SK-N-SH treated with all-trans-retinoic acid at 6 μM for 48 hours (cell line): ENCODE data around the gene CABP4.
"Not testable (repeated sequence)": the region's sequence is repeated elsewhere in the genome, so short reads cannot be mapped to it uniquely, and the experiment has no call there.

Experiments used
- ARNTL ChIP-seq: fragments of 450-650 bp; formaldehyde crosslinking; IDR thresholded peaks from 2 replicates; pipeline ENCODE4 v1.5.0; 2020; ENCODE audit warnings: low read depth, mild to moderate bottlenecking, moderate library complexity, borderline replicate concordance
- CSDC2 ChIP-seq: fragments of 250-450 bp; sonication (Bioruptor Pico); IDR thresholded peaks from 2 replicates; pipeline ENCODE4 v1.5.0; 2020; ENCODE audit warnings: mild to moderate bottlenecking, moderate library complexity
- ISL1 ChIP-seq: fragments of 250-450 bp; sonication (Bioruptor Pico); IDR thresholded peaks from 2 replicates; pipeline ENCODE4 v2.1.2; 2022; ENCODE audit warnings: mild to moderate bottlenecking, moderate library complexity
- OSR1 ChIP-seq: fragments of 250-450 bp; sonication (Bioruptor Pico); IDR thresholded peaks from 2 replicates; pipeline ENCODE4 v1.8.0; 2022; ENCODE audit warnings: moderate library complexity, mild to moderate bottlenecking, inconsistent platforms
- POU6F1 ChIP-seq: fragments of 250-450 bp; sonication (Bioruptor Pico); IDR thresholded peaks from 2 replicates; pipeline ENCODE4 v1.8.0; 2021; ENCODE audit warnings: low read depth, mild to moderate bottlenecking, moderate library complexity, borderline replicate concordance
- PPARA ChIP-seq: fragments of 250-450 bp; sonication (Bioruptor Pico); IDR thresholded peaks from 2 replicates; pipeline ENCODE4 v1.5.0; 2020; ENCODE audit warnings: mild to moderate bottlenecking, borderline replicate concordance
- RARB ChIP-seq: fragments of 250-450 bp; sonication (Bioruptor Pico); IDR thresholded peaks from 2 replicates; pipeline ENCODE4 v1.8.0; 2021; ENCODE audit warnings: mild to moderate bottlenecking, moderate library complexity
- TCF4 ChIP-seq: fragments of 250-450 bp; sonication (Bioruptor Pico); IDR thresholded peaks from 2 replicates; pipeline ENCODE4 v1.8.0; 2021; ENCODE audit warnings: mild to moderate bottlenecking, moderate library complexity, borderline replicate concordance
- TOX ChIP-seq: fragments of 250-450 bp; sonication (Bioruptor Pico); IDR thresholded peaks from 2 replicates; pipeline ENCODE4 v1.8.0; 2021; ENCODE audit warnings: mild to moderate bottlenecking, moderate library complexity, borderline replicate concordance
- ZC3H10 ChIP-seq: fragments of 250-450 bp; sonication (Bioruptor Pico); IDR thresholded peaks from 2 replicates; pipeline ENCODE4 v1.5.1; 2021; ENCODE audit warnings: mild to moderate bottlenecking, moderate library complexity
- ZFP30 ChIP-seq: fragments of 450-650 bp; formaldehyde crosslinking; IDR thresholded peaks from 2 replicates; pipeline ENCODE4 v1.5.0; 2022; ENCODE audit warnings: mild to moderate bottlenecking, moderate library complexity
- ZNF565 ChIP-seq: fragments of 450-650 bp; formaldehyde crosslinking; conservative IDR thresholded peaks from 2 replicates; pipeline ENCODE4 v1.5.0; 2020; ENCODE audit warnings: low read depth, mild to moderate bottlenecking, moderate library complexity
- ZNF70 ChIP-seq: fragments of 450-650 bp; formaldehyde crosslinking; IDR thresholded peaks from 2 replicates; pipeline ENCODE4 v1.5.0; 2020; ENCODE audit warnings: mild to moderate bottlenecking, moderate library complexity
- TF ChIP-seq, protein P1 (sequence below): fragments of 250-450 bp; sonication (Bioruptor Pico); IDR thresholded peaks from 2 replicates; pipeline ENCODE4 v1.8.0; 2020; ENCODE audit warnings: mild to moderate bottlenecking, moderate library complexity, borderline replicate concordance

- TF ChIP-seq ISL1 (CRISPR knock-in tag); ZNF565 (CRISPR knock-in tag); ARNTL (CRISPR knock-in tag); TCF4 (CRISPR knock-in tag); RARB; POU6F1 (CRISPR knock-in tag); OSR1 (CRISPR knock-in tag); ZC3H10 (CRISPR knock-in tag); ZNF70 (CRISPR knock-in tag); ZFP30 (CRISPR knock-in tag); TOX; PPARA (CRISPR knock-in tag); CSDC2 (CRISPR knock-in tag): not testable (repeated sequence)
- TF ChIP-seq, protein P1, sequence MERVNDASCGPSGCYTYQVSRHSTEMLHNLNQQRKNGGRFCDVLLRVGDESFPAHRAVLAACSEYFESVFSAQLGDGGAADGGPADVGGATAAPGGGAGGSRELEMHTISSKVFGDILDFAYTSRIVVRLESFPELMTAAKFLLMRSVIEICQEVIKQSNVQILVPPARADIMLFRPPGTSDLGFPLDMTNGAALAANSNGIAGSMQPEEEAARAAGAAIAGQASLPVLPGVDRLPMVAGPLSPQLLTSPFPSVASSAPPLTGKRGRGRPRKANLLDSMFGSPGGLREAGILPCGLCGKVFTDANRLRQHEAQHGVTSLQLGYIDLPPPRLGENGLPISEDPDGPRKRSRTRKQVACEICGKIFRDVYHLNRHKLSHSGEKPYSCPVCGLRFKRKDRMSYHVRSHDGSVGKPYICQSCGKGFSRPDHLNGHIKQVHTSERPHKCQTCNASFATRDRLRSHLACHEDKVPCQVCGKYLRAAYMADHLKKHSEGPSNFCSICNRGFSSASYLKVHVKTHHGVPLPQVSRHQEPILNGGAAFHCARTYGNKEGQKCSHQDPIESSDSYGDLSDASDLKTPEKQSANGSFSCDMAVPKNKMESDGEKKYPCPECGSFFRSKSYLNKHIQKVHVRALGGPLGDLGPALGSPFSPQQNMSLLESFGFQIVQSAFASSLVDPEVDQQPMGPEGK (CRISPR knock-in tag), result not testable (repeated sequence)
Observed at GRCh38 chr11:67477344-67478050, 22.3 kb downstream of the CABP4 start.
